HEK293 (cell line): ENCODE data around the gene CDH1.

Experiments
- AEBP2 ChIP-seq: fragments of 450-650 bp; formaldehyde crosslinking; IDR thresholded peaks from 2 replicates; pipeline ENCODE4 v1.5.1; 2016; ENCODE audit warnings: missing biosample characterization, missing genetic modification characterization, borderline replicate concordance
- KLF9 ChIP-seq: fragments of 450-650 bp; formaldehyde crosslinking; IDR thresholded peaks from 2 replicates; pipeline ENCODE4 v1.5.1; 2016; ENCODE audit warnings: missing biosample characterization, missing genetic modification characterization, low read depth
- MZF1 ChIP-seq: fragments of 450-650 bp; formaldehyde crosslinking; IDR thresholded peaks from 2 replicates; pipeline ENCODE4 v1.5.1; 2017; ENCODE audit warnings: missing biosample characterization, missing genetic modification characterization, borderline replicate concordance
- WT1 ChIP-seq: fragments of 450-650 bp; formaldehyde crosslinking; IDR thresholded peaks from 2 replicates; pipeline ENCODE4 v1.5.1; 2016; ENCODE audit warnings: missing biosample characterization, missing genetic modification characterization
- YY1 ChIP-seq: fragments of 450-650 bp; formaldehyde crosslinking; IDR thresholded peaks from 2 replicates; pipeline ENCODE4 v1.5.1; 2018; ENCODE audit warnings: missing biosample characterization, missing genetic modification characterization
- ZBTB20 ChIP-seq: fragments of 450-650 bp; formaldehyde crosslinking; IDR thresholded peaks from 2 replicates; pipeline ENCODE4 v1.5.1; 2016; ENCODE audit warnings: missing biosample characterization, missing genetic modification characterization
- ZBTB21 ChIP-seq: fragments of 450-650 bp; formaldehyde crosslinking; IDR thresholded peaks from 2 replicates; pipeline ENCODE4 v1.5.1; 2017; ENCODE audit warnings: missing biosample characterization, missing genetic modification characterization
- ZBTB7A ChIP-seq: fragments of 450-650 bp; formaldehyde crosslinking; IDR thresholded peaks from 2 replicates; pipeline ENCODE4 v1.5.1; 2016; ENCODE audit warnings: low read depth, missing biosample characterization, missing genetic modification characterization
- ZNF10 ChIP-seq: fragments of 450-650 bp; formaldehyde crosslinking; IDR thresholded peaks from 2 replicates; pipeline ENCODE4 v1.5.1; 2017; ENCODE audit warnings: missing biosample characterization, missing genetic modification characterization
- ZNF157 ChIP-seq: fragments of 450-650 bp; formaldehyde crosslinking; IDR thresholded peaks from 2 replicates; pipeline ENCODE4 v1.5.1; 2016; ENCODE audit warnings: missing biosample characterization, missing genetic modification characterization
- ZNF2 ChIP-seq: fragments of 450-650 bp; formaldehyde crosslinking; IDR thresholded peaks from 2 replicates; pipeline ENCODE4 v1.5.1; 2016; ENCODE audit warnings: missing biosample characterization, missing genetic modification characterization
- ZNF23 ChIP-seq: fragments of 450-650 bp; formaldehyde crosslinking; IDR thresholded peaks from 2 replicates; pipeline ENCODE4 v1.5.1; 2016; ENCODE audit warnings: missing biosample characterization, missing genetic modification characterization, borderline replicate concordance
- ZNF350 ChIP-seq: fragments of 450-650 bp; formaldehyde crosslinking; IDR thresholded peaks from 2 replicates; pipeline ENCODE4 v1.5.0; 2017; ENCODE audit warnings: missing biosample characterization, mild to moderate bottlenecking, missing genetic modification characterization
- ZNF510 ChIP-seq: fragments of 450-650 bp; formaldehyde crosslinking; IDR thresholded peaks from 2 replicates; pipeline ENCODE4 v1.5.1; 2018; ENCODE audit warnings: mild to moderate bottlenecking, missing genetic modification characterization, missing biosample characterization; ENCODE audit not compliant: insufficient replicate concordance
- ZNF623 ChIP-seq: fragments of 450-650 bp; formaldehyde crosslinking; IDR thresholded peaks from 2 replicates; pipeline ENCODE4 v1.5.1; 2016; ENCODE audit warnings: missing biosample characterization, missing genetic modification characterization
- ZNF624 ChIP-seq: fragments of 450-650 bp; formaldehyde crosslinking; IDR thresholded peaks from 2 replicates; pipeline ENCODE4 v1.5.1; 2017; ENCODE audit warnings: missing biosample characterization, missing genetic modification characterization
- ZNF776 ChIP-seq: fragments of 450-650 bp; formaldehyde crosslinking; IDR thresholded peaks from 2 replicates; pipeline ENCODE4 v1.5.0; 2017; ENCODE audit warnings: missing biosample characterization, missing genetic modification characterization, borderline replicate concordance
- ZSCAN18 ChIP-seq: fragments of 450-650 bp; formaldehyde crosslinking; IDR thresholded peaks from 2 replicates; pipeline ENCODE4 v1.5.1; 2016; ENCODE audit warnings: missing biosample characterization, missing genetic modification characterization
- TF ChIP-seq, protein P1 (sequence below): fragments of 450-650 bp; formaldehyde crosslinking; IDR thresholded peaks from 2 replicates; pipeline ENCODE4 v1.5.1; 2016; ENCODE audit warnings: missing biosample characterization, missing genetic modification characterization
- TF ChIP-seq, protein P2 (sequence below): fragments of 450-650 bp; formaldehyde crosslinking; conservative IDR thresholded peaks from 2 replicates; pipeline ENCODE4 v1.5.1; 2016; ENCODE audit warnings: low read depth, missing biosample characterization, missing genetic modification characterization
- TF ChIP-seq, protein P3 (sequence below): fragments of 450-650 bp; IDR thresholded peaks from 2 replicates; pipeline ENCODE4 v1.5.1; 2018; ENCODE audit warnings: missing biosample characterization, missing genetic modification characterization
- TF ChIP-seq, protein P4 (sequence below): fragments of 450-650 bp; formaldehyde crosslinking; IDR thresholded peaks from 2 replicates; pipeline ENCODE4 v1.5.1; 2017; ENCODE audit warnings: missing biosample characterization, missing genetic modification characterization
- TF ChIP-seq, protein P5 (sequence below): fragments of 450-650 bp; formaldehyde crosslinking; IDR thresholded peaks from 2 replicates; pipeline ENCODE4 v1.5.1; 2017; ENCODE audit warnings: missing biosample characterization, missing genetic modification characterization

CDH1 gene

GRCh38 chr16:68843482-68844210, 106.6 kb downstream of the CDH1 start, which contains the start of gene TANGO6 (continued):
- no peak for TF ChIP-seq MZF1 (tag by site-specific recombination)
- no peak for TF ChIP-seq ZNF157
- TF ChIP-seq AEBP2 (tag by site-specific recombination), result no peak
- no peak for TF ChIP-seq ZSCAN18 (tag by site-specific recombination)
- TF ChIP-seq ZNF623 (tag by site-specific recombination), result no peak
- TF ChIP-seq, protein P1, sequence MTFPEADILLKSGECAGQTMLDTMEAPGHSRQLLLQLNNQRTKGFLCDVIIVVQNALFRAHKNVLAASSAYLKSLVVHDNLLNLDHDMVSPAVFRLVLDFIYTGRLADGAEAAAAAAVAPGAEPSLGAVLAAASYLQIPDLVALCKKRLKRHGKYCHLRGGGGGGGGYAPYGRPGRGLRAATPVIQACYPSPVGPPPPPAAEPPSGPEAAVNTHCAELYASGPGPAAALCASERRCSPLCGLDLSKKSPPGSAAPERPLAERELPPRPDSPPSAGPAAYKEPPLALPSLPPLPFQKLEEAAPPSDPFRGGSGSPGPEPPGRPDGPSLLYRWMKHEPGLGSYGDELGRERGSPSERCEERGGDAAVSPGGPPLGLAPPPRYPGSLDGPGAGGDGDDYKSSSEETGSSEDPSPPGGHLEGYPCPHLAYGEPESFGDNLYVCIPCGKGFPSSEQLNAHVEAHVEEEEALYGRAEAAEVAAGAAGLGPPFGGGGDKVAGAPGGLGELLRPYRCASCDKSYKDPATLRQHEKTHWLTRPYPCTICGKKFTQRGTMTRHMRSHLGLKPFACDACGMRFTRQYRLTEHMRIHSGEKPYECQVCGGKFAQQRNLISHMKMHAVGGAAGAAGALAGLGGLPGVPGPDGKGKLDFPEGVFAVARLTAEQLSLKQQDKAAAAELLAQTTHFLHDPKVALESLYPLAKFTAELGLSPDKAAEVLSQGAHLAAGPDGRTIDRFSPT (tag by site-specific recombination), result peak; percentile 83
- TF ChIP-seq, protein P2, sequence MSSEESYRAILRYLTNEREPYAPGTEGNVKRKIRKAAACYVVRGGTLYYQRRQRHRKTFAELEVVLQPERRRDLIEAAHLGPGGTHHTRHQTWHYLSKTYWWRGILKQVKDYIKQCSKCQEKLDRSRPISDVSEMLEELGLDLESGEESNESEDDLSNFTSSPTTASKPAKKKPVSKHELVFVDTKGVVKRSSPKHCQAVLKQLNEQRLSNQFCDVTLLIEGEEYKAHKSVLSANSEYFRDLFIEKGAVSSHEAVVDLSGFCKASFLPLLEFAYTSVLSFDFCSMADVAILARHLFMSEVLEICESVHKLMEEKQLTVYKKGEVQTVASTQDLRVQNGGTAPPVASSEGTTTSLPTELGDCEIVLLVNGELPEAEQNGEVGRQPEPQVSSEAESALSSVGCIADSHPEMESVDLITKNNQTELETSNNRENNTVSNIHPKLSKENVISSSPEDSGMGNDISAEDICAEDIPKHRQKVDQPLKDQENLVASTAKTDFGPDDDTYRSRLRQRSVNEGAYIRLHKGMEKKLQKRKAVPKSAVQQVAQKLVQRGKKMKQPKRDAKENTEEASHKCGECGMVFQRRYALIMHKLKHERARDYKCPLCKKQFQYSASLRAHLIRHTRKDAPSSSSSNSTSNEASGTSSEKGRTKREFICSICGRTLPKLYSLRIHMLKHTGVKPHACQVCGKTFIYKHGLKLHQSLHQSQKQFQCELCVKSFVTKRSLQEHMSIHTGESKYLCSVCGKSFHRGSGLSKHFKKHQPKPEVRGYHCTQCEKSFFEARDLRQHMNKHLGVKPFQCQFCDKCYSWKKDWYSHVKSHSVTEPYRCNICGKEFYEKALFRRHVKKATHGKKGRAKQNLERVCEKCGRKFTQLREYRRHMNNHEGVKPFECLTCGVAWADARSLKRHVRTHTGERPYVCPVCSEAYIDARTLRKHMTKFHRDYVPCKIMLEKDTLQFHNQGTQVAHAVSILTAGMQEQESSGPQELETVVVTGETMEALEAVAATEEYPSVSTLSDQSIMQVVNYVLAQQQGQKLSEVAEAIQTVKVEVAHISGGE (tag by site-specific recombination), result peak; percentile 91
- TF ChIP-seq KLF9 (tag by site-specific recombination), result peak; percentile 89
- no peak for TF ChIP-seq ZNF776 (tag by site-specific recombination)
- TF ChIP-seq ZBTB20, result peak; percentile 98
- TF ChIP-seq ZNF23, result no peak
- TF ChIP-seq ZNF10, result no peak
- TF ChIP-seq ZNF2 (tag by site-specific recombination), result peak; percentile 82
- TF ChIP-seq ZNF624 (tag by site-specific recombination), result no peak
- TF ChIP-seq WT1 (tag by site-specific recombination), result no peak
- TF ChIP-seq, protein P3, sequence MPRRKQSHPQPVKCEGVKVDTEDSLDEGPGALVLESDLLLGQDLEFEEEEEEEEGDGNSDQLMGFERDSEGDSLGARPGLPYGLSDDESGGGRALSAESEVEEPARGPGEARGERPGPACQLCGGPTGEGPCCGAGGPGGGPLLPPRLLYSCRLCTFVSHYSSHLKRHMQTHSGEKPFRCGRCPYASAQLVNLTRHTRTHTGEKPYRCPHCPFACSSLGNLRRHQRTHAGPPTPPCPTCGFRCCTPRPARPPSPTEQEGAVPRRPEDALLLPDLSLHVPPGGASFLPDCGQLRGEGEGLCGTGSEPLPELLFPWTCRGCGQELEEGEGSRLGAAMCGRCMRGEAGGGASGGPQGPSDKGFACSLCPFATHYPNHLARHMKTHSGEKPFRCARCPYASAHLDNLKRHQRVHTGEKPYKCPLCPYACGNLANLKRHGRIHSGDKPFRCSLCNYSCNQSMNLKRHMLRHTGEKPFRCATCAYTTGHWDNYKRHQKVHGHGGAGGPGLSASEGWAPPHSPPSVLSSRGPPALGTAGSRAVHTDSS, result peak; percentile 30; the same call in 1 of the 2 replicates
- TF ChIP-seq YY1 (tag by site-specific recombination), result peak; percentile 98
- no peak for TF ChIP-seq ZBTB21 (tag by site-specific recombination)
- TF ChIP-seq, protein P4, sequence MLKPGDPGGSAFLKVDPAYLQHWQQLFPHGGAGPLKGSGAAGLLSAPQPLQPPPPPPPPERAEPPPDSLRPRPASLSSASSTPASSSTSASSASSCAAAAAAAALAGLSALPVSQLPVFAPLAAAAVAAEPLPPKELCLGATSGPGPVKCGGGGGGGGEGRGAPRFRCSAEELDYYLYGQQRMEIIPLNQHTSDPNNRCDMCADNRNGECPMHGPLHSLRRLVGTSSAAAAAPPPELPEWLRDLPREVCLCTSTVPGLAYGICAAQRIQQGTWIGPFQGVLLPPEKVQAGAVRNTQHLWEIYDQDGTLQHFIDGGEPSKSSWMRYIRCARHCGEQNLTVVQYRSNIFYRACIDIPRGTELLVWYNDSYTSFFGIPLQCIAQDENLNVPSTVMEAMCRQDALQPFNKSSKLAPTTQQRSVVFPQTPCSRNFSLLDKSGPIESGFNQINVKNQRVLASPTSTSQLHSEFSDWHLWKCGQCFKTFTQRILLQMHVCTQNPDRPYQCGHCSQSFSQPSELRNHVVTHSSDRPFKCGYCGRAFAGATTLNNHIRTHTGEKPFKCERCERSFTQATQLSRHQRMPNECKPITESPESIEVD (tag by site-specific recombination), result no peak
- 0 out of 2 replicates have a peak, but pooled peaks have one; percentile 21 for TF ChIP-seq ZBTB7A
- no peak for TF ChIP-seq ZNF510 (tag by site-specific recombination)
- TF ChIP-seq, protein P5, sequence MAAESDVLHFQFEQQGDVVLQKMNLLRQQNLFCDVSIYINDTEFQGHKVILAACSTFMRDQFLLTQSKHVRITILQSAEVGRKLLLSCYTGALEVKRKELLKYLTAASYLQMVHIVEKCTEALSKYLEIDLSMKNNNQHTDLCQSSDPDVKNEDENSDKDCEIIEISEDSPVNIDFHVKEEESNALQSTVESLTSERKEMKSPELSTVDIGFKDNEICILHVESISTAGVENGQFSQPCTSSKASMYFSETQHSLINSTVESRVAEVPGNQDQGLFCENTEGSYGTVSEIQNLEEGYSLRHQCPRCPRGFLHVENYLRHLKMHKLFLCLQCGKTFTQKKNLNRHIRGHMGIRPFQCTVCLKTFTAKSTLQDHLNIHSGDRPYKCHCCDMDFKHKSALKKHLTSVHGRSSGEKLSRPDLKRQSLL (tag by site-specific recombination), result peak; percentile 99
- no peak for TF ChIP-seq ZNF350
